Endothelial cell of hepatic sinusoid (primary cell): Measurements from ENCODE around the gene SCRN1.
"Not testable (repeated sequence)": the region's sequence is repeated elsewhere in the genome, so short reads cannot be mapped to it uniquely, and the experiment has no call there.

Source experiments
- in situ Hi-C: cut with HindIII; loops from 2 replicates; pipeline ENCODE4 v1.10.0; 2017; ENCODE audit warnings: low sequenced_read_pairs

SCRN1 gene

DNA sequence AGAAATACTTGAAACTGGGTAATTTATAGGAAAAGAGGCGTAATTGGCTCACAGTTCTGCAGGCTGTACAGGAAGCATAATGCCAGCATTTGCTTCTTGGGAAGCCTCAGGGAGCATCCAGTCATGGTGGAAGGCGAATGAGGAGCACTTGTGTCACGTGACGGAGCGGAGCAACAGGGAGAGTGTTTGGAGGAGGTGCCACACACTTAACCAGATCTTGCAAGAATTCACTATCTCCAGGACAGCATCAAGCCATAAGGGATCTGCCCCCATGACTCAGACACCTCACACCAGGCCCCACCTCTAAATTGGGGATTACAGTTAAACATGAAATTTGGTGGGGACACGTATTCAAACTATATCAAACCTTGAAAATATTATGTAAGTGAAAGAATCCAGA lies 94.0 kb downstream of the SCRN1 start:
- in situ Hi-C loops, result no loop called here

DNA sequence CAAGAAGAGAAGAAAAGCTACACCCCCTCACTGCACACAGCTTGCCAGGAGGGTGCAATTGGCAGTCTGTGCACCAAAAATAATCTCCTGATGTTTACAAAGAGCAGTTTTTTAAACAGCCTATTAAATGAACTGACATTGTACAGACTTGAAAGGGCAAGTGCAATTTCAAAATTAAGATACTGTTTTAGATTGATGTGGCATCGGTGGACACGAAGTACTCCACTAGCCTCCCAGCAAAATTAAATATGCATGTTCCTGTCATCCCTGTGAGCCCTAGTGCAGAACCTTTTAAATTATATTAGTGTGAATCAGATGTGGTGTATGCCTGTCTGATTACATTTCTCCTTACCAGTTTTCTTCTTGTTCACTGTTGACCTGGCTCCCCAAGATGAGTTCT lies 95.3 kb downstream of the SCRN1 start:
- in situ Hi-C loops, result no loop called here

DNA sequence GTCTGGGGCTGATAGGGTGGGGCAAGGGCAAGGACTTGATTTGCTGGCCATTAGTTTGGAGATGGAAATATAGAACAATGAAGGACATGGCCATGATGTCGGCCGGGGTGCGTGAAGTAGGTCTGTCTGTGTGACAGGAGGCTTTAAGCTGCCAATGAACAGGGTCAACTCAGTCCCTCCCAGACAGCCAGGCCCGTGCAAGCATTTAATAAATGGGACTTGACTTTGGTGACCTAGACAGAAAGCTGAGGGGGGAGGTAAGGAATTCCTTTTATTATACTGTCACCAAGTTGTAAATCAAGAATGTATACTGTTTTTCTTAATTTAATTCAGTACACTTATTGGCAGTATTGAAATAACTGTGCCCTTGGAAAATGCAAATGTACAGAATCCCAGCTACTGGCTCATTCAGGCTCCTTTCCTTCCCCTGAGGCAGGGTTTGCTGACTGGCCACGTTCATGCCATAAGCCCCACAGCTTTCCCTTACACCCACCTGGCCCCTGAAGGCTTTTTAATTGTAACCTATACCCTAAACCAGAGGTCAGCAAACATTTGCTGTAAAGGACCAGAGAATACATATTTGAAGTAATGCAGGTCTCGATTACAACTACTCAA lies 96.1 kb downstream of the SCRN1 start:
- in situ Hi-C loops, result no loop called here

DNA sequence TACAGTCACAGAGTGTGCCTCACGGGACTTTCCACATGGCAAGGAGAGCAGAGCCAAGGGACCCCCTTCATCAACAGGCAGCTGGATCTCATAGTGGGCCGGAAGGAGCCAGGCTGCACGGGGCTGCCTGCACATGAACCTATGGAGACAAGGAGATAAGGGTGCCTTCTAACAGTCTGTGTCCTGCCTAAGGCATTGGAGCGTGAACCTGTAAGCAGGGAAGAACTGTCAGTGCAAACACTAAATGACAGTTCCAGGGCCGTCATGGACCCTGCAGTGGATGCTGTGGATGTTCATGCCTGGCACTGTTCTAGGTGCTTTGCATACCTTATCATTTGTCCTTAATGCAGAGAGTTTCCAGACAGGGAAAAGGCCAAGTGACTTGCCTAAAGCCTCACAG lies 97.4 kb downstream of the SCRN1 start:
- in situ Hi-C loops, result no loop called here

DNA sequence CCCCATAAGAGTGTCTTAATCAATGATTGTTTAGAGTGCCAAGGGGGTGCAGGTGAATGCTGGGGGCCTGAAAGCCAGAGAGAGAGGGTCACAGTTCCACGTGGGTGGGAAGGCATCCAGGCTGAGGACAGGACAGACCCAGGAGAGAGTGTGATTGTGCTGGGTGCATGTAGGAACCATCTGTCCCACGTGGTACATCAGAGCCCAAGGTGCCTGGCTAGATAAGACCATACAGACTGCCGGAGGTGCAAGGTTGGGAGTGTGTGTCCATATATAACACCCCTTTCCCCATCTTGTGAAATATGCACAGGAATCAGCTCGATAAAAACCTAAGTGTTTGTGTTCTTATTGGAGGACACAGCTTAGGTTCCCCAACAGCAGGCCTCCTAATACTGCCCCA lies 97.8 kb downstream of the SCRN1 start:
- in situ Hi-C loops, result no loop called here

DNA sequence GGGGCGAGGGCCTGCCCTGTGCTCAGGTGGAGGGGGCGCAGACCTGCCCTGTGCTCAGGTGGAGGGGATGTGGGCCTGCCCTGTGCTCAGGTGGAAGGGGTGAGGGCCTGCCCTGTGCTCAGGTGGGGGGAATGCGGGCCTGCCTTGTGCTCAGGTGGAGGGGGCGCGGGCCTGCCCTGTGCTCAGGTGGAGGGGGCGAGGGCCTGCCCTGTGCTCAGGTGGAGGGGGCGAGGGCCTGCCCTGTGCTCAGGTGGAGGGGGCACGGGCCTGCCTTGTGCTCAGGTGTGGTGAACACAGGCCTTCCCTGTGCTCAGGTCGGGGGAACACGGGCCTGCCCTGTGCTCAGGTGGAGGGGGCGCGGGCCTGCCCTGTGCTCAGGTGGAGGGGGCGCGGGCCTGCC lies 98.8 kb downstream of the SCRN1 start:
- in situ Hi-C loops, result not testable (repeated sequence)

DNA sequence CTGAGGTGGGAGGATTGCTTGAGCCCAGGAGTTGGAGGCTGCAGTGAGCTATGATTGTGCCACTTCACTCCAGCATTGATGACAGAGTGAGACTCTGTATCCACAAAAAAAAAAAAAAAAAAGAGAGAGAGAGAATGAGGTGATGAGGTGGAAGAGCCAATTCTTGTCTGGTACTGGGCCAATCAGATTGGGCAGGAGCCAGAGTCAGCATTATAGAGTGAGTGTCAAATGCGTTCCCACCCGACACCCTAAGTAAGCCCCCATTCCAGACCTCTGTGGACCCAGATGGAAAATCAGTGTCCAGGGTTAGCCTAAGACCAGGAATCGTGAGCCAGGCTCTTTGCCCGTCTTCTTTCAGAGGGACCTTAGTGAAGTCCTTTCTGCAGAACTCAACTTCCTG lies 99.3 kb downstream of the SCRN1 start:
- in situ Hi-C loops, result no loop called here

DNA sequence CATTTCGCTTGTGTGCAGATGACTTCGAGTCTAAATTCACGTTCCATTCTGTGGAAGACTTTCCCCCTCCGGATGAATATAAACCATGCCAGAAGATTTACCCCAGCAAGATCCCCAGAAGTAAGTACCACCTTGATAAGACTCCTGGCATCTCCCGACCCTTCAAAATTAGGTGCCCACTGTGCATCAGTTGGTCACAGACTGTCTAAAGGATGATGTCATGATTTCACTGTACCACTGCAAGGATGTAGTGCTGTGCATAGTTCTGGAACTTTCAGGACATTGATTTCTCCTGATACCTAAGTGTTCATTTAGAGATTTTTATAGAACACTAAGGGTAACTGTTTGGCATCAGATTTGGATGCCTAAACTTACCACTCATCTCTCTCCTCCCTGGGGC lies 100.3 kb downstream of the SCRN1 start:
- in situ Hi-C loops, result no loop called here

DNA sequence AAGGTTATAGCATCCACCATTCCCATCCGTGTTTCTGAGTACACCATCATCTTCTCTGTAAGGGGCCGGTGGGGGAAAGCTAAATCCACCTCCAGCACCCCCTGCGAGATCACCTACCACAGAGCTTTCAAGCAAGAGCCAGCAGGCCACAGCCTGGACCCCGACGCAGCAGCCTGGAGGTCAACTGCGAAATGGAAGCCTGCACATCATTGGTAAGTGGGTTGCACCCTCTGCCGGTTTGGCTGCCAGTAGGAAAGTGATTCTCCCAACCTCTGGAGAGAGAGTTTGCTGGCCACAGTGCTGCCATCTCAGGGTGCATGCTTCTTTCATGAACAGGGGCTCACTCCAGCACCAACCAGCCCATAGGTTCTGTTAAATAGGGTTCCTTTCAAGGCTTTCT lies 101.6 kb downstream of the SCRN1 start:
- in situ Hi-C loops, result no loop called here

DNA sequence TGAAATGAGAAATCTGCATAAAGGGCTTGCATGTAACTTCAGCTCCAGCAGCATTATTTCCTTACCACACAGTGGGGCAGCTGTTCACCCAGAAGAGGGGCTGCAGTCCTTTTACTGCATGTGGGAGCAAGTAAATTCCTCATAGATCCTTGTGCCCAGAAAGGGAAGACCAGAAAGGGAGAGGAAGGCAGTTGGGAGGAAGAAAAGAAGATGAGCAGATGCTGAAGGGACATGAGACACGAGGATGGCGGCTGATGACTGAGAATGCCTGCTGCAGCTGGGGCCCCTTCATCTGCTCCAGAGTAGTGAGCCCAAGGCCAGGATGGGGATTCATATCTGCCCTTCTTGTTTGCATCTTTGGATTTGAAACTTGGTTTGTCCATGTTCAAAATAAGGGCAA lies 102.8 kb downstream of the SCRN1 start:
- in situ Hi-C loops, result no loop called here

DNA sequence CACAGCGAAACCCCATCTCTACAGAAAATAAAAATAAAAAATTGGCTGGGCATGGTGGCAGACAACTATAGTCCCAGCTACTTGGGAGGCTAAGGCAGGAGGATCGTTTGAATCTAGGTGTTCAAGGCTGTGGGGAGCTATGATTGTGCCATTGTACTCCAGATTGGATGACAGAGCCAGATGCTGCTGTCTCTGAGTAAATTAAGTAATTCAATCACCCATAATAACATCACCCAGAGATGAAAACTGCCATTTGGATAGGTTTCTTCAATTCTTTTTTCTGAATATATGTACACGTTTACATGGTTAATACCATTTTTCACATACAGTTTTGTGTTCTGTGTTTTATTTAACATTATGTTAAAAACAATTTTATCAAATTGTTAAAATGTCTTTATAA lies 104.0 kb downstream of the SCRN1 start:
- in situ Hi-C loops, result no loop called here

DNA sequence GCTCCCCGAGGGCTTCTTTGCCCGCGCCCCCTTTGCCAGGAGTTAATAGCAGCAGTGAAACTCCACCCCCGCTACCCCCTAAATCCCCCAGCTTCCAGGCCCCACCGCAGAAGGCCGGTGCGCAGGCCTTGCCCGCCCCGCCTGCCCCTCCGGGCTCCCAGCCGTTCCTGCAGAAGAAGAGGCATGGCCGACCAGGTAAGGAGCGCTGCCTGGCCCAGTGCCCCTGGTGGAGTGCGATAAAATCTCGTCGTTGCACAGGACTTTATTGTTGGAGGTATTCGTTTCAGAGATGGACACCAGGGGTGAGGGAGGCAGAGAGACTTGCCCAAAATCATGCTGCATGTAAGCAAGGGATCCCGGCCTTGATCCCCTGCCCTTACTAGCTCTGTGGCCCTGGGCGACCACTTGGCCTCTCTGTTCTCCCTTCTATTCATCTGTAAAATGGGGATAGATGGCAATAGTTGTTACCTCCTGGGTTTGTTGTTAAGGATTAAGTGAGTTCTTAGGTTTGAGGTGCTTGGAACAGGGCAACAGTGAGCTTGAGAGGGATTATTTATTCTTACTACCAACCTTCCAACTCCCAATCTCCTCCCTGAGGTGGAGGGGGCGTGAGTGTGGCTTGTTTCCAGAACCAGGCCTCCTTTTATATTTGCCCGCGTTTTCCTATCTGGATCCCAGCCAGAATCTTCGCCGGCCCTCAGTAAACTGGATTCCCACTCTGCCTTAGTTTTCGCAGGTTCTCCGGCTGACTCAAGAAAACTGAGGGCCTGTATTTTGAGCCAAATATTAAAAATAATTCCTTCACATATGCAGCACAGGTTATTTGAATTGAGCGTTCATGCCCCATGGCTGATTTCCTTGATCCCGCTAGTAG lies 105.0 kb downstream of the SCRN1 start:
- in situ Hi-C loops, result no loop called here

DNA sequence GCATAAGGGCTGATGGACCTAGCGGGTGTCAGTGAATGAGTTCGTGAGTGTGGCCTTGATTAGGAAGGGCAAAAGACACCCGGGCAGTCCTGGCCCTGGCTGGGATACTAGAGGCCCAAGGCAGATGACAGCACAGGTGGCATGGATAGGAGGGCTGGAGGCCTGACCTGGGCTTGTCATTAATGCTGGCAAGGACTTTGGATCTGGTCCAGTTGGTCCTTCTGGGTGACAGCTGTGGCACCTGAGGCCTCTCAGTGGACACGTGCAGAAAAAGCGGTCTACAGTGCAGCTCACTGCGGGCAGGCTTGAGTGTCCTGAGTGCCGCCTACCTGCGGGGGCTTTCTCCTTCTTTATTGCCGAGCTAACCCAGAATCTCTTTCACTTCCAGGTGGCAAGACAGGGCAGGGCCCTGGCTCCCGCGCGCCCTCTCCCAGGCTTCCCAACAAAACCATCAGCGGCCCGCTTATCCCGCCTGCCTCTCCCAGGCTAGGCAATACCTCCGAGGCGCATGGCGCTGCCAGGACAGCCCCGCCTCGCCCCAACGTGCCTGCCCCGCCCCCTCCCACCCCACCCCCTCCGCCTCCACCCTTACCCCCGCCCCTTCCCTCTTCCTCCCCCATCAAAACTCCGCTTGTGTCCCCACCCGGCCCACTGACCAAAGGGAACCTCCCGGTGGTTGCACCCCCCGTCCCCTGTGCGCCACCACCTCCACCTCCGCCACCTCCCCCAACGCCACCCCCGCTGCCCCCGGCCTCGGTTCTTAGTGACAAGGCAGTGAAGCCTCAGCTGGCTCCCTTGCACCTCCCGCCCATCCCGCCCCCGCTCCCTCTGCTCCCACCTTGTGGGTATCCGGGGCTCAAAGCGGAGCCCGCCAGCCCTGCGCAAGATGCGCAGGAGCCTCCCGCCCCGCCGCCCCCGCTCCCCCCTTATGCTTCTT lies 105.9 kb downstream of the SCRN1 start:
- in situ Hi-C loops, result no loop called here

DNA sequence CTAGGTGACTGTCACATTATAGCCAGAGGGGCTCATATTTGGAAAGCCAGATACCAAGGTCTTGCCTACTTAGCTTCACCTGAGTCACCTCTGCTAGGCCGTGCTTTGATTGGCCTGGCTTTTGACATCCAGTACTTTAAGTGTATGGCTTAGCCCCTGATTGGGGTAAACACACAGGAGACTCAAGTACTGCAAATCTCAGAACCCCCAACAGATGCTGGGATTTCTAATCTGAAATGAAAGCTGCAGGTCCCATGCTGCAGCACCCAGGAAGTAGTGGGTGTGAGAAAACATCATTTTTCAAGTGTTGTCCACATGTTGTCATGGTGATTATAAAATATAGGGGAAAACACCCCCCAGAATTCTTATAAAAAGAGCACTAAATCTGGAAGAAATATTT lies 107.1 kb downstream of the SCRN1 start:
- in situ Hi-C loops, result no loop called here

DNA sequence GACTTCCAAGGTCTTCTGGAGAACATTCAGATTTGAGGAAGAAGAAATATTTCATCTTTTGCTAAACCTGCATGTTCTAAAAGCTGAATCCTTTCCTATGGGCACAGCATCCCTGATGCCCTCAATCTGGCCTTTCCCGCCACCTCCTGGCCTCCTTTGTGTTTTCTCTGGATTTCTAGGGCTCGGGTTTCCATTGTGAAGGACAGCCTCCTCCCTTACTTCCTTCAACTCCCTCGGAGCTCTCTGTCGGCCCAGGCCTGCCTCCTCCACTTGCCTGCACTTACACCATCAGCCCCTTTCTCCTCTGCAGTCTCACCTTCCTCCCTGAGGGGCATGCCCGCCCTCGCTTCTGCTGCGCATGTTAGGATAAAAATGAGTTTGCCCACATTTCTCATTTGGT lies 107.9 kb downstream of the SCRN1 start:
- in situ Hi-C loops, result no loop called here

DNA sequence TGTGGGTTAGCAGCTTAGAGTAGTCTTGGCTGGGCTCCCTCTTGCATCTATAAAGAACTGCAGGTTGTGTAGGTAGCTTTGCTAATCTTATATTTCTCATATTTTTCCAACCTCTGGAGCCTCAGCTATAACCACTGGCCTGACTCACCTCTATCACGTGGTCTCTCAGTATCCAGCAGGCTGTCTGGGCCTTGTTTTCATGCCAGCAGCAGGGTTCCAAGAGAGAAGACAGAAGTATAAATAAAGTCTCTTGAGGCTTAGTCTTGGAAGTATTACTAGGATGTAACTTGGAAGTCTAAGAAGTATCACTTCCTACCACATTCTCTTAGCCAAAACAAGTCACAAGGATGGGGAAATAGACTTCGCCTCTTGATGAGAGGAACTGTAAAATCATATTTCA lies 110.0 kb downstream of the SCRN1 start:
- in situ Hi-C loops, result loop anchor here (5.0 kb wide), 1 partner anchor 33 kb away; no protein-coding TSS in a partner anchor

DNA sequence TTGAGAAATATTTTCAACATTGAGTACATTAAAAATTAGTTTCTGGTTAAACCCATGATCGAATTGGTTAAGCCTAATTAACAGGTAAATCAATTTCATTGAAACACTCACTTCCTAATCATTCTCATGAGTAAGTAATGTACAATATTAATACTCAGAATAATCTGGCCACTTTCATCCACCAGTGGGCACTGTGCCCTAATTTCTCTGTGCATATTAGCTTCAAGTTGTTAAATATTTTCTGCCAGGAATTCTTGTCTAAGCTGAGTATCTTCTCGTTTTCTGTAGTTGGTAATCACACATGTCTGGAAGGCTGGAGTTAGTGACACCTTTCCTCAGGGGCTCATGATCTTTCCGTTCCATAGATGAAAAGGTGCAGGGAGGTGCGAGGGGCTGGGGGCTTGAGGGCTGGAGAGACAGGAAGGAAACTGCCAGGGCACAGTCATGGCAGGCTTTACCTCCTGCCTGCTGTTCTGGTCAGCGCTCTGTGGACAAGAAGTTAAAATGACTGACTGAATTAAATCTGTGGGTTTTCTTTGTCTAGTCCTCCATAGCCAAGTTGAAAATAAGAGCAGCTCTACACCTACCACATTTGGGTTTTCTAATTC lies 111.4 kb downstream of the SCRN1 start:
- in situ Hi-C loops, result loop anchor here (5.0 kb wide), 1 partner anchor 34 kb away; no protein-coding TSS in a partner anchor

DNA sequence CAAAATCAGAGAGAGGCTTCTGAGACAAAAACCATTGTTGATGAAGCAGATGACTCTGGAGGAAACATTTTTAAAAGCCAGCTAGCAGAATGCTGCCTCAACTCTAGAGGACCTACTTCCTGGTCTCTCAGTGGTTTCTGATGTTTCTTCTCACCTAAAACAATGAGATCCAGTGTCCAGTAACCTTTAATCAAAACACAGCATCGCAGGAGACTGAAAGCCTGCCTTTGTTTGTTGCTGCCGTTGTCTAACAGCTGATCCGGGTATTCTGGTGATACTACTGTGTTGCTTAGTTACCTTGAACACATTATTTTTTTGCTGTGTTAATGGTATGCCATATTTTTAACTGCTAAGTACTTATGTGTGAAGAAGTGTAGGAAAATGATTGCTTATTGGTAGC lies 112.4 kb downstream of the SCRN1 start:
- in situ Hi-C loops, result loop anchor here (5.0 kb wide), 1 partner anchor 35 kb away; no protein-coding TSS in a partner anchor

DNA sequence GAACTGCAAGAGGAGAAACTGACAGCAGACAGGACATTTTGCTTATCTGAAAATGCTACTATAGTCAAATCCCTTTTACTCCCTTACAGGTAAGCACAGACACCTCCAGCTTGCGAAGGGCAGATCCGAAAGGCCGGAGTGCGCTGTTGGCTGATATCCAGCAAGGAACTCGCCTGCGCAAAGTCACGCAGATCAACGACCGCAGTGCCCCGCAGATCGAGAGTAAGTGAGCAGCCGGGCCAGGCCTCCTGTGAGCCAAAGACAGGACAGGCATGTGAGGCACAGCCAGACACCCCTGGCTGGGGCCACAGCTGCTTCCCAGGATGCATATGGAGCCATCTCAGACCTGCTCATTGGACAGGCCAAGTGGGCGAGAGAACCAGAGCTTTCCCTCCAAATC lies 113.9 kb downstream of the SCRN1 start:
- in situ Hi-C loops, result loop anchor here (5.0 kb wide), 1 partner anchor 37 kb away; no protein-coding TSS in a partner anchor

DNA sequence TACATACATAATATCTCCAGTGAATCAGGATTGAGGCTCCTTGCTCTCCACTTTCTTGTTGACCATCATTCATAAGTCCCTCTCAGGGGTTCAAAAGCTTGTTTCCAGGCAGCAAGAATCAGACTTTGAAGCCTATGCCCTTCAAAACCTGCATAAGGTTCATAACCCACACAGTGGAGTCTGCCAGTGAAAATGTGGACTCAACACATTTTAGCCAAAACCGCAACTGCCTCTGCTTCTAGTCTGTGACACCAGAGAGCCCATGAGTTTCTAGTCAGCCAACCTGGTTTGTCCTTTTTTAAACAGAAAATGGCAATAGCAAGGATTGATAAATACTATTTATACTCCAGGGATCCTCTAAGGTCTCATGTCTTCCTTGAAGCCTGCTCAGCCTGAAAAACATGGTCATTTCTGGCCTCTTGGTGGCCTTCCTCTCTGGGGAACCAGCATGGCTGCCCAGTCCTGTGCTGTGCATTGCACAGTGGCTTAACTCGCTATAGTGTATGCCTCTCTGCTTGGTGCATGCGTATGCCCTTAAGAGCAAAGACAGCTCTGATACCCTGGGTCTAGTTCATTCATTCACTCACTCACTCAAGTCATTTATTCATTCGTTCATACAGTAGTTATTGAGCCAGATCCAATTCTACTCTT lies 115.8 kb downstream of the SCRN1 start:
- in situ Hi-C loops, result no loop called here
